HepG2 (cell line): ENCODE results near the gene PPP2R1B.

Experiments used
- ATF7 ChIP-seq, 2 experiments: fragments of 450-650 bp in 1 of 2; sonication (generic) in 1 of 2; formaldehyde crosslinking in 1 of 2; IDR thresholded peaks; 2 replicates each; pipeline versions ENCODE4 v1.4.0 to v1.6.1; 2016 to 2020; ENCODE audit warnings: antibody characterized with exemption in 1 of 2, mild to moderate bottlenecking in 1 of 2, missing genetic modification reagents in 1 of 2
- BRCA1 ChIP-seq: sonication (generic); formaldehyde crosslinking; IDR thresholded peaks from 2 replicates; pipeline ENCODE4 v1.4.0; 2020; ENCODE audit warnings: missing genetic modification reagents
- CTCF ChIP-seq: sonication (generic); formaldehyde crosslinking; IDR thresholded peaks from 2 replicates; pipeline ENCODE4 v1.5.0; 2020; ENCODE audit warnings: mild to moderate bottlenecking, missing genetic modification reagents, moderate library complexity
- DBP ChIP-seq: sonication (generic); formaldehyde crosslinking; IDR thresholded peaks from 2 replicates; pipeline ENCODE4 v1.4.0; 2020; ENCODE audit warnings: missing genetic modification reagents; ENCODE audit errors: not compliant biosample characterization
- E2F5 ChIP-seq: sonication (generic); formaldehyde crosslinking; conservative IDR thresholded peaks from 2 replicates; pipeline ENCODE4 v1.4.0; 2020; ENCODE audit warnings: missing genetic modification reagents
- EZH2 ChIP-seq: conservative IDR thresholded peaks from 2 replicates; pipeline ENCODE4 v1.6.1; 2012; ENCODE audit warnings: mild to moderate bottlenecking, low read depth, low read length, moderate library complexity
- HNF1A ChIP-seq, 2 experiments: sonication (generic) in 1 of 2; formaldehyde crosslinking in 1 of 2; IDR thresholded peaks; 2 replicates each; pipeline versions ENCODE4 v1.4.0 to v1.6.1; 2016 to 2020; ENCODE audit warnings: borderline replicate concordance in 1 of 2, low read depth in 1 of 2, mild to moderate bottlenecking in 1 of 2, missing genetic modification reagents in 1 of 2
- RORA ChIP-seq: sonication (generic); formaldehyde crosslinking; IDR thresholded peaks from 2 replicates; pipeline ENCODE4 v1.5.0; 2020; ENCODE audit warnings: mild to moderate bottlenecking, missing genetic modification reagents, moderate library complexity
- ZNF749 ChIP-seq: sonication (generic); formaldehyde crosslinking; IDR thresholded peaks from 2 replicates; pipeline ENCODE4 v1.8.0; 2022; ENCODE audit warnings: mild to moderate bottlenecking, missing genetic modification reagents, moderate library complexity, borderline replicate concordance

- TF ChIP-seq ATF7 (IDR thresholded peaks at IDR 0.05) (no peak), ATF7 (CRISPR knock-in tag; IDR thresholded peaks at IDR 0.05) (no peak), HNF1A (IDR thresholded peaks at IDR 0.05; ENCODE audit: low read depth) (no peak), HNF1A (CRISPR knock-in tag; IDR thresholded peaks at IDR 0.05; ENCODE audit: borderline replicate concordance) (no peak), EZH2 (no peak), ZNF749 (CRISPR knock-in tag) (no peak), BRCA1 (CRISPR knock-in tag) (no peak), CTCF (no peak), DBP (CRISPR knock-in tag) (no peak), E2F5 (CRISPR knock-in tag) (no peak), RORA (CRISPR knock-in tag) (no peak)
These were observed 42.6 kb upstream of the PPP2R1B start for GRCh38 chr11:111808834-111809233.
